Endodermal cell (in vitro differentiated cells): Measurements from ENCODE around the gene SAMD8. TPM values are rescaled to one million over a fixed set of nuclear protein-coding genes. Genes with fewer than 3 reads are reported as not detected.
A peak's percentile ranks its signal among the peaks of the same experiment; 100 is the strongest.

Source experiments
- DNase-seq: peaks from one replicate; pipeline ENCODE4 v3.0.0-alpha.2; 2017
- H3K27ac ChIP-seq: 2 replicates; pipeline ENCODE4 v1.5.1; 2013; ENCODE audit warnings: mild to moderate bottlenecking, low read depth, low read length, moderate library complexity
- H3K27me3 ChIP-seq: 2 replicates; pipeline ENCODE4 v1.6.1; 2013; ENCODE audit warnings: mild to moderate bottlenecking, low read length, moderate library complexity; ENCODE audit not compliant: insufficient read depth, control insufficient read depth, poor library complexity, severe bottlenecking
- H3K36me3 ChIP-seq: 2 replicates; pipeline ENCODE4 v1.7.0; 2013; ENCODE audit warnings: mild to moderate bottlenecking, low read length, moderate library complexity; ENCODE audit not compliant: control insufficient read depth, insufficient read depth
- H3K4me1 ChIP-seq: one replicate; pipeline ENCODE4 v1.7.0; 2013; ENCODE audit warnings: low read length; ENCODE audit not compliant: control insufficient read depth, insufficient read depth
- H3K4me3 ChIP-seq: 2 replicates; pipeline ENCODE4 v1.5.1; 2013; ENCODE audit warnings: mild to moderate bottlenecking, low read length, moderate library complexity
- H3K9ac ChIP-seq: 2 replicates; pipeline ENCODE4 v1.6.1; 2013; ENCODE audit warnings: mild to moderate bottlenecking, low read length, moderate library complexity; ENCODE audit not compliant: poor library complexity, severe bottlenecking; ENCODE audit errors: extremely low read depth
- H3K9me3 ChIP-seq: 2 replicates; pipeline ENCODE4 v1.6.1; 2013; ENCODE audit warnings: mild to moderate bottlenecking, low read length, moderate library complexity; ENCODE audit not compliant: control insufficient read depth
- H3K27ac Mint-ChIP-seq: 2 replicates; pipeline ENCODE4 v1.8.0; 2020; ENCODE audit warnings: mixed read lengths
- H3K27me3 Mint-ChIP-seq: 2 replicates; pipeline ENCODE4 v1.8.0; 2021; ENCODE audit warnings: mild to moderate bottlenecking, mixed read lengths; ENCODE audit not compliant: insufficient read depth
- H3K36me3 Mint-ChIP-seq: 2 replicates; pipeline ENCODE4 v1.8.0; 2020; ENCODE audit warnings: low read depth, mixed read lengths
- H3K4me1 Mint-ChIP-seq: 2 replicates; pipeline ENCODE4 v1.8.0; 2020; ENCODE audit warnings: mixed read lengths
- H3K4me3 Mint-ChIP-seq: 2 replicates; pipeline ENCODE4 v1.8.0; 2020; ENCODE audit warnings: mild to moderate bottlenecking, moderate library complexity, mixed read lengths
- H3K9me3 Mint-ChIP-seq: 2 replicates; pipeline ENCODE4 v1.8.0; 2020; ENCODE audit warnings: mild to moderate bottlenecking, mixed read lengths
- CTCF ChIP-seq: fragments of 200-600 bp; sonication (generic); conservative IDR thresholded peaks from 2 replicates; pipeline ENCODE4 v1.5.0; 2021; ENCODE audit warnings: antibody characterized with exemption, mild to moderate bottlenecking
- WGBS, 2 experiments: methylation state at CpG; one replicate each; pipeline versions ENCODE4 v1.1.5 to v1.1.7; 2013; ENCODE audit warnings: missing lambda C conversion rate in 2 of 2, mixed read lengths in 1 of 2; ENCODE audit not compliant: insufficient coverage in 1 of 2, insufficient read length in 1 of 2; 5-methylcytosine and 5-hydroxymethylcytosine counted together
- total RNA-seq, 2 donors: library from RNA; stranded (reverse); fragmentation: NEBNext Ultra II Directional in 1 of 2; extraction: Animal tissue kit (Norgen Biotek cat#: 25700) in 1 of 2; gene quantifications; 2 replicates in 1 of 2; 3 replicates in 1 of 2; pipeline ENCODE4 v1.2.1, GENCODE V29; 2021

Gene SAMD8
- total RNA-seq, 2 donors from 2014 or later, result 25.9 to 31.7 TPM

GRCh38 chr10:75209921-75210281 is 98.4 kb downstream of the SAMD8 start:
- Mint-ChIP-seq H3K9me3 (no peaks in the 10 kb centered on the region), H3K36me3 (peaks cover 35% of the 10 kb centered on the region), H3K4me1 (peaks cover 49% of the 10 kb centered on the region), H3K27ac (peak overlapping the region; percentile 95), H3K4me3 (peak overlapping the region; percentile 99), H3K27me3 (no peaks in the 10 kb centered on the region)
- Histone ChIP-seq H3K27me3 (no peaks in the 10 kb centered on the region), H3K9me3 (no peaks in the 10 kb centered on the region), H3K9ac (peak overlapping the region; percentile 95), H3K27ac (peak overlapping the region; percentile 100), H3K36me3 (peaks cover 33% of the 10 kb centered on the region), H3K4me1 (peaks cover 17% of the 10 kb centered on the region), H3K4me3 (peak overlapping the region; percentile 98)
- 28 to 54% methylated on average over 9 to 19 of the region's 19 CpGs for WGBS, 2 experiments
- no peak for DNase-seq
- no peak for TF ChIP-seq CTCF

GRCh38 chr10:75210282-75211006 is 99.0 kb downstream of the SAMD8 start, which contains the start of gene VDAC2:
TSS of gene VDAC2 (plus strand) at chr10:75210796. CDS start at chr10:75211159, 363 bp downstream.
- peak within 1 kb of the TSS; percentile 95 for H3K9ac ChIP-seq
- Mint-ChIP-seq H3K36me3 (peaks cover 38% of the 10 kb centered on the region), H3K4me3 (peak within 1 kb of the TSS; percentile 99), H3K27me3 (no peaks in the 10 kb centered on the region), H3K27ac (peak within 1 kb of the TSS; percentile 95), H3K4me1 (peaks cover 49% of the 10 kb centered on the region), H3K9me3 (no peaks in the 10 kb centered on the region)
- H3K36me3 ChIP-seq, result peaks cover 38% of the 10 kb centered on the region
- TF ChIP-seq CTCF, result no peak
- peak; percentile 95 for DNase-seq
- H3K27me3 ChIP-seq, result no peaks in the 10 kb centered on the region
- peak within 1 kb of the TSS; percentile 98 for H3K4me3 ChIP-seq
- peak within 1 kb of the TSS; percentile 100 for H3K27ac ChIP-seq
- peaks cover 17% of the 10 kb centered on the region for H3K4me1 ChIP-seq
- H3K9me3 ChIP-seq, result no peaks in the 10 kb centered on the region
- 0% methylated on average over 21 to 80 of the region's 80 CpGs for WGBS, 2 experiments

GRCh38 chr10:75211007-75211691 is 99.7 kb downstream of the SAMD8 start:
- Mint-ChIP-seq H3K4me1 (peaks cover 48% of the 10 kb centered on the region), H3K4me3 (peak overlapping the region; percentile 99), H3K36me3 (peaks cover 45% of the 10 kb centered on the region), H3K27me3 (no peaks in the 10 kb centered on the region), H3K9me3 (no peaks in the 10 kb centered on the region), H3K27ac (peak overlapping the region; percentile 95)
- DNase-seq, result peak; percentile 57
- H3K36me3 ChIP-seq, result peaks cover 45% of the 10 kb centered on the region
- peak overlapping the region; percentile 95 for H3K9ac ChIP-seq
- no peaks in the 10 kb centered on the region for H3K9me3 ChIP-seq
- peaks cover 12% of the 10 kb centered on the region for H3K4me1 ChIP-seq
- peak overlapping the region; percentile 98 for H3K4me3 ChIP-seq
- TF ChIP-seq CTCF, result no peak
- WGBS, 2 experiments, result 0 to 2% methylated on average over 7 to 38 of the region's 38 CpGs
- H3K27me3 ChIP-seq, result no peaks in the 10 kb centered on the region
- peak overlapping the region; percentile 100 for H3K27ac ChIP-seq
